ENCODE data around the gene CFLAR.
A peak's percentile ranks its signal among the peaks of the same experiment; 100 is the strongest.
"Not testable (repeated sequence)": the region's sequence is repeated elsewhere in the genome, so short reads cannot be mapped to it uniquely, and the experiment has no call there.

The CFLAR gene

DNA sequence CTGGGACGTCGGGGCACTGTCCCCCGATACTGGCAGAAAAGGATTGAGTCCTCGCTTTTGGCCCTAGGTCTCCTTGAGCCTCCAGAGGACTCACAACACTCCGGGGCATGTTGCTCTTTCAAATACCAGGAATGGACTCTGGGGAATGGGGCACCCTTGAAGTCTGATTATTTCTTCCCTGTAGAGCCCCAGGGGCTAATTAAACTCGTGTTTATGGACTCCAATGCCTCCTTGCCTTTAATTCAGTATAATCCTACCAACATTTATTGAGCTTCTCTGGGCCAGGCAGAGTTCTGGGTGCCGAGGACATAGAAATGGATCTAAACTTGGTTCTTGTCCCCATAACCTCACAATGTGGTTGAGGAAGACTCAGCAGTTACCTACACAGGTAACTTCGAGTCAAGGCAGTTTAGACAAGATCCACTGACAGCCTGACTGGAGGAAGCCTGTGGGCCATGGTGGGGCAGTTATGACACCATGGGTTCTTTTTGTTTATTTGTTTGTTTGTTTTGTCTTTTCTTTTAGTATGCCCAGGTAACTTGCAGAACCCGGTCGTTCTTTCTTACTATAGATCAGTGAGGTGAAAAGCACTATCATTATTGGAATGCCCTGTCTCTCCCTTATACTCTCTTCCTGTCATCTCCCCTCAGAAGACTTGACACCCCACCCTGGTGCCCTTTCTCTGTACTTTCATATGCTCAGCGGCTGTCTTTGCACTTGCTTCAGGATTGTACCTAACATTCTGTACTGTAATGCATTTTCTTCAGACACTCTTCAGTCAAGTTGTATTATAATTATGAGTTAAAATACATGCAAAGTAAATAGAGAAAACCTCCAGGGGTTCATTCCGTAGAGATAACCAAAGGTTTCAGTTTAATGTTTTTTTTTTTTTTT lies 3.2 kb downstream of the CFLAR start:
- no peak for DNase-seq

DNA sequence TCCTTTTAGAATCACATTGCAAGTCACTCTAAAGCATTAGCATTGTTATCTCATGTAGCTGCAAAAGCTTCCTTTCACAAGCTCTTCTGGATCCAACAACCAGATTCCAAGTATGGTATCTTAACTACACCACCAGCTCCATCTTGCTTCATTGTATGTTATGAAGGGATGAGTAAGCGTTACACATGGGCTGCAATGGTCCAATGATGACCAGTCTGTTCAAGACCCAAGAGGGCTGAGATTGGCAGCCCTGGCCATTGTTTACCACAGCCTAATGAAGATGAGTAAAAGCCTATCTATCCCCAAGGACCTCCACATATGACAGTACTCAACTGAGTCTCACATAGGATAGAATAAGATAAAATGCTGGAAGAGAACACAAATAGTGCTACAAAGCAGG lies 6.3 kb downstream of the CFLAR start:
- no peak for DNase-seq

GRCh38 chr2:201126308-201127151 lies 10.6 kb downstream of the CFLAR start:
- DNase-seq = no peak

DNA sequence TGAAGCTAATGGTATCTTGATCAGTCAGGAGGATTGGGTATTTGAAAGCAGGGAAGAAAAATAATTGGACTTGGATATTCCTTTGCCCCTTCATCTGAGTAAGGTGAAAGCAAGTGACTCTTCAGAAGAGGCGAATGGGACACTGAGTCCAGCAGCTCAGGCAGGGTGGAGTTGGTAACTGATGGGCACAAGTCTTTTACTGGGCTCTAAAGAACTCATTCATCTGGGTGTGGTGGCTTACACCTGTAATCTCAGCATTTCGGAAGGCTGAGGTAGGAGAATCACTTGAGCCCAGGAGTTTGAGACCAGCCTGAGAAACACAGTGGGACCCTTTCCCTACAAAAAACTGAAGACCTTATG lies 11.2 kb downstream of the CFLAR start:
- no peak for DNase-seq

GRCh38 chr2:201127570-201127969 lies 11.6 kb downstream of the CFLAR start:
- DNase-seq = peak; percentile 96

DNA sequence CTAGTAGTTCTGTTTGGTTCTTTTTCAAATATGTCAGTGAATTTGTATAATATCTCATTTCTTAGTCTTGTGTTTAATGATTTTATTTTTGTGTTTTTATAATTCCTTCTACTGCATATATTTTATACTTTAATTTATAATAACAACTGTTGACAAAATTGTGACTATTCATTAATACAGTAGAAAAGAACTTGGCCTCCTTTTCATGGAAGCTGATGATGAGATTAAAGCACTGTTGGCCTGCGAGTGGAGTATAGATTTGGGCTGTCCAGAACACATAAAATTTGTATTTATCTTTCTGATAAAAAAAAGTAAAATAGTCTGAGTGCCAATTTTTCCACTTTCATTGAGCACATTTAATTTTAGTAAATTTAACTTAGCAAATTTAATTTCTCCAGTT lies 12.1 kb downstream of the CFLAR start:
- DNase-seq = no peak

DNA sequence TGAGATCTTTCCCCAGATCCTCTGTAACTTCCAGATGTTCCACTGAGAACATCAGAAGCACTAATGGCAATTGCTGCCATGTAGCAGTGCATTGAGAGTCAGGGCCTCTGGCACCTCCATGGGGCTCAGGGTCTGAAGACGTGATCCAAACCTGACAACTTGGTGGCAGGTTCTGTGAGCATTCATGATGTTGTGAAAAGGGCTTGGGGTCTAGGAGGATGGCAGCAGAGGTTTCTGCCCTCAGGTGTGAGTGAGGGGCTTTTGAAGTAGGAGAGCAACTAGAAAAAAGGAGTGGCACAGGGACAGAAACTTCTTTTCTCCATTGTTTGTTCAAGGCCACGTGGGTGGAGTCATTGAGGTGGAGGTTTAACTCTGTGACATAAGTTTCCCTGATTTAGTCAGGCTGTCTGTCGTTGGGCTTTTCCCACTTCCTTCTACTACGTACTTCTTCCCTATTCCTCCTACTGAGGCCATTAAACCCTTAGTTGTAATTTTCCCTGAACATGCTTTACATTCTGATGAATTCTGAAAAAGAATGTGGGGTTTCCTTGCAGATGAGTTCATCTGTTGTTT lies 13.1 kb downstream of the CFLAR start:
- DNase-seq = no peak

DNA sequence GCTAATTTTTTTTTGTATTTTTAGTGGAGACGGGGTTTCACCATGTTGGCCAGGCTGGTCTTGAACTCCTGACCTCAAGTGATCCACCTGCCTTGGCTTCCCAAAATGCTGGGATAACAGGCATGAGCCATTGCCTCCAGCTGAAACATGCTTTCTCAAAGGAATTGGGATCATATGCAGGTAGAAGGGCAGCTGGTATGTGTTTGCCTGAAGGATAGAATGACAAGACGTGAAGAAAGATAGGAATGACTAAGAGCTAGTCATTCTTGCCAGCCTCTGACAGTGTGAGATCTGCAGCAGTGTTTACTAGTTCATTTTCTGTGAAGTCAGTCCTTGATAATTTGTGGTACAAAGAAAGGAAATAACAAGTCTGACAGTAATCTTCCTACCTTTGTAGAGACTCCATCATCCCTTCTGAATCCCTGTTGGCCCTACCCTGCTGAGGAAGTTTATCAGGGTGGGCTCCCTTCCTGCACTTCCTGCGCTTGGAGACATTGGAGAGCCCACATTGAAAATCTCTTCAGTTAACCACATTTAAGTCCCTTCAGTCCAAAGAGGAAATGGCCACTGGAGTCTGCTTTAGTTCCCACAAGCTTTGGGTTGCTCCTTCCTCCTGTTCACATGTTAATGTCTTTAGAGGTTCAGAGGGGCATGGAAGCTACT lies 14.7 kb downstream of the CFLAR start:
- DNase-seq = no peak

DNA sequence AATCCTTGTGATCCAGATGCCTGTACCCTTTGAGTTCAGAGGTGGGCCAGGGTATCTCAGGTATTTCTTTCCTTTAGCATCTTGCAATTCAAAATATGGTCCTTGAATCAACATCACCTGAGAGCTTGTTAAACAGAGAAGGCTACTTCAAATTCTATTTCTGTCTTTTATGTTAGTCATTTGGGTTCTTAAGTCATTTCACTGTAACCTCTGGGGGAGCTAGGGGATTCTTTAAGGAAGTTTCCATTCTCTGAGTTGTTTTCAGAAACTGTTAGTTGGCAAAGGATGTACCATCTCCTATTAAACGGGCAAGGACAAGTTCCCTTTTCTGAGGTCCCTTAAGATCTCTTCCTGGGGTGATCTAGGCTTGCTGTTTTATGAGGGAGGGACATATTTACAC lies 16.6 kb downstream of the CFLAR start:
- DNase-seq = no peak

GRCh38 chr2:201135386-201135785 lies 19.4 kb downstream of the CFLAR start:
- no peak for DNase-seq

DNA sequence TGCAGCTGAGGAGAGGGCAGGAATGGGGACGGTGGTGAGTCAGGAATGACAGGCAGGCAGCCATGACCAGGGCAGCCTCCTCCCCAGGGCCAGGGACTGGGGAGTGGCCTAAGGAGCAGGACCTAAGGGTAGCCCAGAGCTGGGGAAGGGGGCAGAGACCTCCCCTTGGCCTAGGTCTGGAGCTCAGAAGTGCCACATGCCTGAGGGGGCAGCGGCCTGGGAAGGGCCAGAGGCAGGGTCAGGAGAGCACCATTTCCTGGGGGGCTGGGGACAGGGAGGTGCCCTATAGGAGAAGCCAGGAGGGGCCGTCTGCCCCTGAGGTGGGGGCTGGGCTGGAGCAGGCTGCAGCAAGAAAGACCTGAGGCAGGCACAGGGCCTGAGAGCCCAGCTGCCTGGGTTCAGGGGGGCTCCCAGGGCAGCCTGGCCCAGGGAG lies 20.9 kb downstream of the CFLAR start:
- DNase-seq = no peak

GRCh38 chr2:201137505-201138400 lies 21.8 kb downstream of the CFLAR start:
- no peak for DNase-seq

GRCh38 chr2:201138401-201138970 lies 22.5 kb downstream of the CFLAR start:
- no peak for DNase-seq

GRCh38 chr2:201138986-201139781 lies 23.2 kb downstream of the CFLAR start:
- DNase-seq = not testable (repeated sequence)

DNA sequence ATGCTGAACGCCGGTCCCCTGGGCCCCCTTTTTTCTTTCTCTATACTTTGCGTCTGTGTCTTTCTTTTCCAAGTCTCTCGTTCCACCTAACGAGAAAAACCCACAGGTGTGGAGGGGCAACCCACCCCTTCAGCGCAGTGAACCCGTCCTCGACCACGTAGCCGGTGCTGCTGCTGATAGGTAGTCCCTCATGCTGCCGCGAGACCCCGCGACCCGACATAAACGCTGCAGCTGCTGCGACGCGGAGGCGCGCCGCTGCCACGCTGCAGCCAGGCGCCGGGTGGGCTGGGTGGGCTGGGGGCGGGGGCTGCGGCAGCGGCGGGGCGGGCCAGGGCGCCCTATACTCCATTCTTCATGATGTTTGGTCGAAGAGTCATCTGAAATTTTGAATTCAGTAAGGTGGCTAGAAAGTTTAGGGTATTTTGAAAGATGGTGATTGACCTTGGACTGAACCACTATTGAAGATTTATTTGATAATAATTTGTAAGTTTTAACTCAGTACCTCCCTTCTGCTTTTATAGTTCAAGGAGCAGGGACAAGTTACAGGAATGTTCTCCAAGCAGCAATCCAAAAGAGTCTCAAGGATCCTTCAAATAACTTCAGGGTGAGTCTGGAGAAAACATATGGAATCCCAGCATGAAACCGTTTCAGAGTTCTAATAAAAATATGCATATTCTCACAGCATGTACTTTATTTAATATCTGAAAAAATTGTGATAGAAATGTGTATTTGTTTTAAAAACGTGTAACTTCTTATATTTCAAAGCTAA lies 24.1 kb downstream of the CFLAR start:
- no peak for DNase-seq

GRCh38 chr2:201144101-201145051 lies 28.4 kb downstream of the CFLAR start:
- DNase-seq = no peak

DNA sequence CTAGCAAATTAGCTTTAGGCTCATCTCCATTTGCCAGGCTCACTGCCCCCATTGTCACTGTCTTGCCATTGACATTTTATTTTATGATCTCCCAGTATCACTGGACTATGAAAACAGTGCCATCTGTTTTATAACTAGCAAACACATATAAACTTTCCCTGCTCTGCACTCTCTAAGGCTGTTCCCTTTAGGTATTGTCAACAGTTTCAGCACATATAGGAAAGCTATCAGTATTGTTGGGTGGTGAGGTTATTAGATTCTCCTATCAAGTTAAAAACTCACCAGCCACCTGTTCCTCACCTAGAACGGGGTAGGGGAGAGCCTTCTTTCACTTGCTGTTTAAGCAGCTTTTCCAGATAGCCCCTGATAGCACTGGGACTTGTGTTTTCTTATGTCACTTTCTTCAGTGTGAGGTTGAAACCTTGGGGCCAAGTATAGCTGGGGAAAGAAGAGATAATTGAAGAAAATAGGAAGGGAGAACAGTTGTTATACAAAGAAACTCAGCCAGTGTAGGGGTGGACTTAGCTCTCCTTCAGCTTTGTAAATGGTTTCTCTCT lies 32.5 kb downstream of the CFLAR start:
- no peak for DNase-seq

DNA sequence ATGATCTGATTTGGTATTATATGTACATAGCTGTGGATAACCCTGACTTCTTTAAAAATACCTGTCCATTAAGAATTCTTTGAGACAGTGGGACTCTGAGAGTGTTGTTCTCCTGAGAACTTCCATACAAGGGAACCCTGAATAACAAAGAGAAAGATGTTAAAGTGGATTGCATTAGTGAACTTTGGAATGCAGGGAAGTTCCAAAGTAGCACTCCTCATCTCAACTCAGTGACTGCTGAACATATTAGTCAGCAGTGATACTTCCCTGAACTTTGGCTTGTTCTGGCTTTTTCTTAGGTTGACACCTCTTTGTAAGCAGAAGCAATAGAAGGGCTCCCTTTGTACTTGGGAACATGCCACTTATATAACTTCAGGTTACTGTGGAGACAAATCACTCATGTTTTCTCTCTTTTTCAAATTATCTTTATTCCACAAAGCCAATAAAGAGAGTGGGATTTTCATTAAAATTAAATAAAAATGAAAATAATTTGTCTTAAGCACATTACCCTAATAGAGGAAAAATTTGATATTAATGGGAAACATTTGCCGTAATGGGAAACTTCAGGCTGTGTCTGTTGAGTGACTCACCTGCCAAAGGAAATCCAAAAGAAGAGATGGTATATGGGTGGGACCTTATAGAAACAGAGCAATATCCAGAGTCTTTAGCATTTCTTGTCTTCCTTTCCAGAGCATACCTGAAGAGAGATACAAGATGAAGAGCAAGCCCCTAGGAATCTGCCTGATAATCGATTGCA lies 33.3 kb downstream of the CFLAR start:
- DNase-seq = no peak

Data from NCI-H446 treated with DMSO at 0.1 percent for 48 hours (cell line).